Measurements from ENCODE around the gene IFIT2.

DNA sequence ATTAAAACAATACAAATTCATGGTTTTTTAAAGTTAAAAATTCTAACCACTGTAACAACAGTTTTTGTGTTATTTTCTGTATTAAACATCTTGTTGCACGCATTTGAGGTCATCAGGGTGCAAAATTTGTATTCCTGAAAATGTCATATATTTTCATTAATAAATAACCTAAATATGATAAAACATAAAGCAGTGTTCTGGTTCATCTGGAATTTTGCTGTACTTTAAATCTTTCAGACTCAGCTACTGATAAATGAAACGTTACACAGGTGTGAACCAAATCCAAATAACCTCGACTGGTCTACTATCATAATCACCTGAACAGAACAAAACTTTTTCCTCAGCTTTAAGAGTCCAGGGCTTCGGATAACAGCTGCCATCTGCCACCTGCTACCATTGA, 6.9 kb downstream of the IFIT2 start:
- TF ChIP-seq, protein P1, sequence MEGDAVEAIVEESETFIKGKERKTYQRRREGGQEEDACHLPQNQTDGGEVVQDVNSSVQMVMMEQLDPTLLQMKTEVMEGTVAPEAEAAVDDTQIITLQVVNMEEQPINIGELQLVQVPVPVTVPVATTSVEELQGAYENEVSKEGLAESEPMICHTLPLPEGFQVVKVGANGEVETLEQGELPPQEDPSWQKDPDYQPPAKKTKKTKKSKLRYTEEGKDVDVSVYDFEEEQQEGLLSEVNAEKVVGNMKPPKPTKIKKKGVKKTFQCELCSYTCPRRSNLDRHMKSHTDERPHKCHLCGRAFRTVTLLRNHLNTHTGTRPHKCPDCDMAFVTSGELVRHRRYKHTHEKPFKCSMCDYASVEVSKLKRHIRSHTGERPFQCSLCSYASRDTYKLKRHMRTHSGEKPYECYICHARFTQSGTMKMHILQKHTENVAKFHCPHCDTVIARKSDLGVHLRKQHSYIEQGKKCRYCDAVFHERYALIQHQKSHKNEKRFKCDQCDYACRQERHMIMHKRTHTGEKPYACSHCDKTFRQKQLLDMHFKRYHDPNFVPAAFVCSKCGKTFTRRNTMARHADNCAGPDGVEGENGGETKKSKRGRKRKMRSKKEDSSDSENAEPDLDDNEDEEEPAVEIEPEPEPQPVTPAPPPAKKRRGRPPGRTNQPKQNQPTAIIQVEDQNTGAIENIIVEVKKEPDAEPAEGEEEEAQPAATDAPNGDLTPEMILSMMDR (IDR thresholded peaks at IDR 0.05) = no peak
- no peak for TF ChIP-seq EP300 (IDR thresholded peaks at IDR 0.05)
- no peak for TF ChIP-seq POLR2A (IDR thresholded peaks at IDR 0.05)
